ENCODE data around the gene DAGLA. TPM values are rescaled to one million over a fixed set of nuclear protein-coding genes. Genes with fewer than 3 reads are reported as not detected.
A peak's percentile ranks its signal among the peaks of the same experiment; 100 is the strongest.

DAGLA gene
- total and polyA plus RNA-seq, 2 of the 13 experiments (the other 11 are each of a cell fraction or from before 2014, with no cell fraction given), result 2.6 to 3.9 TPM

DNA sequence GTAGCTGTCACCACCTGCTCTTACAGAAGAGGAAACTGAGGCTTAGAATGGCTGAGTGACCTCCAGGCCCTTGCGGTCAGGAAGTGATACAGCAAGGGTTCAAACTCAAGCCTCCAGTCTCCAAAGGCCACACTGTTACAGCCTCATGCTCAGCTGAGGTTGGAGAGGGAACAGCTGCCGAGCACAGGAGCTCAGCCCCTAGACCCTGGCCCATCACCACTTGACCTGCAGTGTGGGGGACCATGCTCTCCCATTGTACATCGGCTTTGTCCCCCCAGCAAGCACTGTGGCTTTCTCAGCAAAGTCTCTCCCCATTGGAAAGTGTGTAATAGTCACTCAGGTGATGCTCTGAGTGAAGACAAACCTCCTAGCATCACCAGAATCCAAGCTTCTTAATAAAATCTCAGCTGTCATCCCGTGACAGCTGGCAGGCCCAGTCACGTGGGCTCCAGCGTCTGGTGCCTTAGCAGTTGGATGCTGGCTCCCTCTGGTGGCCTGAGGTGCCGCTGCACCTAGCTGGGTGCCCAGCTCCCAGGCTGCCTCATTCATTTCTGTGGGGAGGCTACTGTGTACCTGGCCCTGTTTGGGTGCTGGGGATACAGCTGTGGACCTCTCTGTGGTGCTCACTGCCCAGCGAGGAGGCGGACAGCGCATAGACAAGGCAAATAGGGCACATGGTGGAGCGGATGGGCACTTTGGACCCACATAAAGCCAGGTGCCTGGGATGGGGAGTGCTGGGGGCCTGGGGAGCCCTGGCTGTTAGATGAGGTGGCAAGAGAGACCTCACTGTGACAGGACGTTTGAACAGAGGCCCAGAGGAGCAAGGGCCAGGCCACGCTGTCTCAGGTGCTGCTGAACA lies 53.2 kb downstream of the DAGLA start (continued):
- TF ChIP-seq, protein P1, sequence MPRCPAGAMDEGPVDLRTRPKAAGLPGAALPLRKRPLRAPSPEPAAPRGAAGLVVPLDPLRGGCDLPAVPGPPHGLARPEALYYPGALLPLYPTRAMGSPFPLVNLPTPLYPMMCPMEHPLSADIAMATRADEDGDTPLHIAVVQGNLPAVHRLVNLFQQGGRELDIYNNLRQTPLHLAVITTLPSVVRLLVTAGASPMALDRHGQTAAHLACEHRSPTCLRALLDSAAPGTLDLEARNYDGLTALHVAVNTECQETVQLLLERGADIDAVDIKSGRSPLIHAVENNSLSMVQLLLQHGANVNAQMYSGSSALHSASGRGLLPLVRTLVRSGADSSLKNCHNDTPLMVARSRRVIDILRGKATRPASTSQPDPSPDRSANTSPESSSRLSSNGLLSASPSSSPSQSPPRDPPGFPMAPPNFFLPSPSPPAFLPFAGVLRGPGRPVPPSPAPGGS (CRISPR knock-in tag; IDR thresholded peaks at IDR 0.05), result peak; percentile 51; the same call in 1 of the 2 replicates
- TF ChIP-seq SRSF1 (optimal IDR thresholded peaks at IDR 0.05; ENCODE audit: low read depth, low read length), result no peak
- no peak for TF ChIP-seq SNRNP70 (IDR thresholded peaks at IDR 0.05; ENCODE audit: low read depth, low read length)
- TF ChIP-seq, protein P2, sequence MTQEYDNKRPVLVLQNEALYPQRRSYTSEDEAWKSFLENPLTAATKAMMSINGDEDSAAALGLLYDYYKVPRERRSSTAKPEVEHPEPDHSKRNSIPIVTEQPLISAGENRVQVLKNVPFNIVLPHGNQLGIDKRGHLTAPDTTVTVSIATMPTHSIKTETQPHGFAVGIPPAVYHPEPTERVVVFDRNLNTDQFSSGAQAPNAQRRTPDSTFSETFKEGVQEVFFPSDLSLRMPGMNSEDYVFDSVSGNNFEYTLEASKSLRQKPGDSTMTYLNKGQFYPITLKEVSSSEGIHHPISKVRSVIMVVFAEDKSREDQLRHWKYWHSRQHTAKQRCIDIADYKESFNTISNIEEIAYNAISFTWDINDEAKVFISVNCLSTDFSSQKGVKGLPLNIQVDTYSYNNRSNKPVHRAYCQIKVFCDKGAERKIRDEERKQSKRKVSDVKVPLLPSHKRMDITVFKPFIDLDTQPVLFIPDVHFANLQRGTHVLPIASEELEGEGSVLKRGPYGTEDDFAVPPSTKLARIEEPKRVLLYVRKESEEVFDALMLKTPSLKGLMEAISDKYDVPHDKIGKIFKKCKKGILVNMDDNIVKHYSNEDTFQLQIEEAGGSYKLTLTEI (CRISPR knock-in tag; conservative IDR thresholded peaks at IDR 0.05), result no peak
- TF ChIP-seq ZNF205 (CRISPR knock-in tag; IDR thresholded peaks at IDR 0.05), result 0 out of 2 replicates have a peak, but pooled peaks have one; percentile 29
- TF ChIP-seq IRF2 (CRISPR knock-in tag; IDR thresholded peaks at IDR 0.05), result peak; percentile 58; the same call in 1 of the 2 replicates
- TF ChIP-seq ZFP37 (CRISPR knock-in tag; IDR thresholded peaks at IDR 0.05; ENCODE audit: borderline replicate concordance), result no peak
- TF ChIP-seq SRSF4 (IDR thresholded peaks at IDR 0.05; ENCODE audit: low read depth, low read length, poor library complexity, severe bottlenecking), result no peak
- no peak for TF ChIP-seq ZNF296 (CRISPR knock-in tag; conservative IDR thresholded peaks at IDR 0.05)
- no peak; the same call in 1 of the 2 replicates for TF ChIP-seq NCOA2 (CRISPR knock-in tag; IDR thresholded peaks at IDR 0.05)
- peak; percentile 62 for TF ChIP-seq SALL1 (CRISPR knock-in tag; IDR thresholded peaks at IDR 0.05)
- TF ChIP-seq TAF15 (IDR thresholded peaks at IDR 0.05; ENCODE audit: low read depth, low read length, poor library complexity, severe bottlenecking), result no peak
- TF ChIP-seq RFXANK (CRISPR knock-in tag; IDR thresholded peaks at IDR 0.05), result no peak
- 0 out of 2 replicates have a peak, but pooled peaks have one; percentile 29 for TF ChIP-seq ZNF614 (CRISPR knock-in tag; IDR thresholded peaks at IDR 0.05; ENCODE audit: borderline replicate concordance)
- 0 out of 2 replicates have a peak, but pooled peaks have one; percentile 26 for TF ChIP-seq KAT8 (CRISPR knock-in tag; IDR thresholded peaks at IDR 0.05)
- TF ChIP-seq ZNF605 (CRISPR knock-in tag; IDR thresholded peaks at IDR 0.05), result 0 out of 2 replicates have a peak, but pooled peaks have one; percentile 52
- TF ChIP-seq, protein P3, sequence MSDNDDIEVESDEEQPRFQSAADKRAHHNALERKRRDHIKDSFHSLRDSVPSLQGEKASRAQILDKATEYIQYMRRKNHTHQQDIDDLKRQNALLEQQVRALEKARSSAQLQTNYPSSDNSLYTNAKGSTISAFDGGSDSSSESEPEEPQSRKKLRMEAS (IDR thresholded peaks at IDR 0.05), result peak; percentile 80
- TF ChIP-seq, protein P4, sequence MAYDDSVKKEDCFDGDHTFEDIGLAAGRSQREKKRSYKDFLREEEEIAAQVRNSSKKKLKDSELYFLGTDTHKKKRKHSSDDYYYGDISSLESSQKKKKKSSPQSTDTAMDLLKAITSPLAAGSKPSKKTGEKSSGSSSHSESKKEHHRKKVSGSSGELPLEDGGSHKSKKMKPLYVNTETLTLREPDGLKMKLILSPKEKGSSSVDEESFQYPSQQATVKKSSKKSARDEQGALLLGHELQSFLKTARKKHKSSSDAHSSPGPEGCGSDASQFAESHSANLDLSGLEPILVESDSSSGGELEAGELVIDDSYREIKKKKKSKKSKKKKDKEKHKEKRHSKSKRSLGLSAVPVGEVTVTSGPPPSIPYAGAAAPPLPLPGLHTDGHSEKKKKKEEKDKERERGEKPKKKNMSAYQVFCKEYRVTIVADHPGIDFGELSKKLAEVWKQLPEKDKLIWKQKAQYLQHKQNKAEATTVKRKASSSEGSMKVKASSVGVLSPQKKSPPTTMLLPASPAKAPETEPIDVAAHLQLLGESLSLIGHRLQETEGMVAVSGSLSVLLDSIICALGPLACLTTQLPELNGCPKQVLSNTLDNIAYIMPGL (CRISPR knock-in tag; IDR thresholded peaks at IDR 0.05; ENCODE audit: borderline replicate concordance in 1 of 2, low read depth in 1 of 2), result peak in 1 of 2 experiments; percentile 39; a peak in 1 of 4 replicates
- TF ChIP-seq, protein P5, sequence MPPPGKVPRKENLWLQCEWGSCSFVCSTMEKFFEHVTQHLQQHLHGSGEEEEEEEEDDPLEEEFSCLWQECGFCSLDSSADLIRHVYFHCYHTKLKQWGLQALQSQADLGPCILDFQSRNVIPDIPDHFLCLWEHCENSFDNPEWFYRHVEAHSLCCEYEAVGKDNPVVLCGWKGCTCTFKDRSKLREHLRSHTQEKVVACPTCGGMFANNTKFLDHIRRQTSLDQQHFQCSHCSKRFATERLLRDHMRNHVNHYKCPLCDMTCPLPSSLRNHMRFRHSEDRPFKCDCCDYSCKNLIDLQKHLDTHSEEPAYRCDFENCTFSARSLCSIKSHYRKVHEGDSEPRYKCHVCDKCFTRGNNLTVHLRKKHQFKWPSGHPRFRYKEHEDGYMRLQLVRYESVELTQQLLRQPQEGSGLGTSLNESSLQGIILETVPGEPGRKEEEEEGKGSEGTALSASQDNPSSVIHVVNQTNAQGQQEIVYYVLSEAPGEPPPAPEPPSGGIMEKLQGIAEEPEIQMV (CRISPR knock-in tag; IDR thresholded peaks at IDR 0.05; ENCODE audit: low read depth), result no peak
- 0 out of 2 replicates have a peak, but pooled peaks have one; percentile 39 for TF ChIP-seq ZNF274 (CRISPR knock-in tag; IDR thresholded peaks at IDR 0.05)
- TF ChIP-seq, protein P6, sequence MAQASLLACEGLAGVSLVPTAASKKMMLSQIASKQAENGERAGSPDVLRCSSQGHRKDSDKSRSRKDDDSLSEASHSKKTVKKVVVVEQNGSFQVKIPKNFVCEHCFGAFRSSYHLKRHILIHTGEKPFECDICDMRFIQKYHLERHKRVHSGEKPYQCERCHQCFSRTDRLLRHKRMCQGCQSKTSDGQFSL (CRISPR knock-in tag; IDR thresholded peaks at IDR 0.05), result no peak
